ENCODE measurements around the gene EOMES.

The EOMES gene

GRCh38 chr3:27720899-27721716, 1.0 kb downstream of the EOMES start:
- peak in 1 of 5 experiments; percentile 53 for DNase-seq

DNA sequence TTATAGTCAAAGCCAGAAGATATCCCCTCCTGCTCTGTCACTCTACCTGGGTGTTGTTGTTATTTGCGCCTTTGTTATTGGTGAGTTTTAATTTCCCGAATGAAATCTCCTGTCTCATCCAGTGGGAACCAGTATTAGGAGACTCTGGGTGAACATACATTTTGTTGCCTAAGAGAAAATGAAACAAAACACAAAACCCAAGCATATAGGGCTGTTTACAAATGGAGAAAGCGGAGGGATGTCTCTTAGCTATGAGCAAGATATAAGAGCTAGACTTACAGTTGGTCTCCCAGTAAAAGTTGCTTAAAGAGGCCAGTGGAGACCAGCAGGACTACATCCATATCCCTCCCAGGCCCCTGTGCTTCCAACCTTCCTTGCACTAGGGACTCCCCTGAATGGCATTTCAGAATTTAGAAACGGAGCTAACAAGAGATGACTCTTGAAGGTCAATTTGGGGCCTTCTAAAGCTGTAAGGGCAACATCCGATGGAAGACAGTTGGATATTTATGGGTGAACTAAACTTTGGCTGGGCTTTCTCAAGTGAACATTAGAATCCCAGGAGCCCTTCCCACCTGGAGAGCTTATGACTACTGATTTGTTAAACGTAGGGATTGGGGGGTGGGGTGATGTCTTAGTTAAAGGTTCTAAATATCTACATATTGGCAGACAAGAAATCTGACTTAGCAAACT, 2.7 kb downstream of the EOMES start:
- DNase-seq, result no peak

- no peak for DNase-seq
Measured at GRCh38 chr3:27718459-27718858, 3.7 kb downstream of the EOMES start.

DNA sequence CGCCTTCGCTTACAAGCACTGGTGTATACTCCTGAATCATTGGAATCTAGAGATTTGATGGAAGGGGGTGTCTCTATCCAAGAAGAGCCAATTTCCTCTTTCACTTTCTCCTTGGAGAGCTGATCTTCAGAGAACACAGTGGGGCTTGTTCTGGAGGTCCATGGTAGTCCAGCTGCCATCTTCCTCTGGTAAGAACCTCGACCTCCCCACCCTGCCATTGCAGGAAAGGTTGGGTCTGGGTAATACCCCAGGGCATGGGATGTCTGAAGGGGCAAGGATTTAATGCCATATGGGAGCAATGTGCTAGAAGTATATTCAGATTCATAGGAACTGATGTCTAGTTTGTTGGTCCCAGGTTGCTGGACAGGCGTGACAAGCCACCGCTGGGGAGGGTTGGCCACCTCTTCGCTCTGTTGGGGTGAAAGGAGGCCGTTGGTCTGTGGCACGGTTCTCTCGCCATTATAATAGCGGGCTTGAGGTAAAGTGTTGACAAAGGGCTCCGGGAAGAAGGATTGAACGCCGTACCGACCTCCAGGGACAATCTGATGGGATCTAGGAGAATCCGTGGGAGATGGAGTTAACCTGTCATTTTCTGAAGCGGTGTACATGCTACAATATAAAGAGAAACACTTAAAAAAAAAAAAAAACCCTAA, 4.8 kb downstream of the EOMES start:
- no peak for DNase-seq

GRCh38 chr3:27716309-27716708, 5.8 kb downstream of the EOMES start:
- no peak for DNase-seq

GRCh38 chr3:27715863-27716262, 6.3 kb downstream of the EOMES start:
- no peak for DNase-seq

- no peak for DNase-seq
Measured at GRCh38 chr3:27715454-27715806, 6.7 kb downstream of the EOMES start.

DNA sequence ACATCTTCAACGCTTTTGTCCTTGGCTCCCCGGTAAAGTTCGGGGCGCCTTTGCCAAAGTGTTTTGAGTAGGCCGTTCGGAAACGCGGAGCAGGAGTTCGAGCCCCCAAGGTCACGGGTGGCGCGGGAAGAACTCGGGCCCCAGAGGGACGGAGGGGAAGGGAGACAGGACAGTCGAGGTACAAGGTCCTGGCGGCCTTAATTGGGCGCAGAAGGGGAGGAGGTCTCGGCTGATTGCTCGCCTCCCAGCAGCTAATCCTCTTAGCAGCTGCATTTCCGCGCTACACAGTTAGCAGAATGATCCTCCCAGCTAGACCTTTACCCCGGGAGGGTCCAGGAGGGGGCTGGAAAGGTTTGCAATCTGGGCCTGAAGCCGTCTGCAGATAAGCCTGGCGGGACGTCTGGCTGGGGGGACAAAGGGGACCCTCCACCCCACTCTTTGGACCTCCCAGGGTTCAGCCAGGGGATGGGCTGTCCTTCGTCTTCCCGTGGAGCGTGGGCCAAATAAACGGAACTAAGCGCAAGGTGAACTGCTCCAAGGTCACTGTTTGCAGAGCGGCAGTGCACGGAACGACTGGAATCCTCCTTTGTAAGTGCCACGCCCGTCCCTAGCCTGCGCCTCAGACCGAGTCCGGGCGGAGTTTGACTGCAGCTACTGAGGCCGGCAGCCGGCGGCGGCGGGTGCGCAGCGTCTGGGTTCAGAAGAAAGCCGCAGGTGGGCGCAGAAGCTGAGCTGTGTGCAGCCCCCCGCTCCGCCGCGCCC, 7.2 kb downstream of the EOMES start:
- no peak for DNase-seq

DNA sequence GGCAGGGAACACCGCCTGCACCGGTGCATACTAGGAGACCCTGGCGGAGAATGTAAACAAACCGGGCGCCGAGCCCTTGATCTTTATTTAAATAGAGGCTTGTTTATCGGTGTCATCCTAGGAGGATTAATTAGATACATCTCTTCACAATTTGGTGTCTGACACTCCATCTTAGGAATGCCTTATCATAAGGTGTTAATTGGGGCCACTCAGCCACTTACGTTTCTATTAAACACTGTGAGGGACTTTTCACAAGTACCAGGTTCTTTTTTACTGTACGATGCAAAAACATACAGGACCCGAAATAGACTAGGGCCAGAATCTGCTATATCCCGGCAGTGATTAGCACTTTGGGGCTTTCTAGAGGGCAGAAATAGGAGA, 8.0 kb downstream of the EOMES start:
- DNase-seq, result no peak

DNA sequence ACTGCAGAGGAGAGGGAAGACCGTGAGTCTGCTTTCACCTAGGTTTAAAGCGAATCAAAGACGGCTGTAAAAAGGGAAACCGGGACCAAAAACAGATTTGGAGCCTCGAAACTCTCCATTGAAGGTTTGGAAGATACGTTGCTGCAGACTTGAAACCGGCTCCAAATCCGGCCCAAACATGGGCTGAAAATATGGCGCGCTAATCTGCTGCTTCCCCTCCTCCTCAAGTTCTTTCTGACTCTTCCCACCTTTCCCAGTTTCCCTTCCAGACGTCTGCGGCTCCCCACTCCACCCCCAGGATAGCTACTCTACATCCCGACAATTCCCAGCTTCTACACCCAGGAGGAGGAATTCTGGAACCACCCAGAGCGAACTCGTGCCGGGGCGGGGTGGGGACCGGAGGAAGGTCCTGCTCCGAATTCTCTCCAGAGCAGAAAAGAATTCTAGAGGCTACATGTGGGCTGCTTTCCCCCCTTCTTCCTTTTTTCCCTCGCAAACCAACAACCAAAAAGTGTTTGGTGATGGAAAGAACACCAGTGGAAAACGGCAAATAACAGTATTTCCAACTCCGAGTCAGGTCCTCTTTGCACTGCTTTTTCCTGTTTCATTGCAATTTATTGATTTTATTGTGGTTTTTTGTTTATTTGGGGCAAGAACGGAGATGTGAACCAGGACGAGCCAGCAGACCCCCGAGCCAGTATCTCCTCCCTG, 8.5 kb downstream of the EOMES start:
- no peak for DNase-seq

GRCh38 chr3:27713078-27713423, 9.1 kb downstream of the EOMES start:
- DNase-seq, result no peak

- DNase-seq, result peak; percentile 51 to 92 (median 64)
Measured at GRCh38 chr3:27712136-27713077, 9.7 kb downstream of the EOMES start.

DNA sequence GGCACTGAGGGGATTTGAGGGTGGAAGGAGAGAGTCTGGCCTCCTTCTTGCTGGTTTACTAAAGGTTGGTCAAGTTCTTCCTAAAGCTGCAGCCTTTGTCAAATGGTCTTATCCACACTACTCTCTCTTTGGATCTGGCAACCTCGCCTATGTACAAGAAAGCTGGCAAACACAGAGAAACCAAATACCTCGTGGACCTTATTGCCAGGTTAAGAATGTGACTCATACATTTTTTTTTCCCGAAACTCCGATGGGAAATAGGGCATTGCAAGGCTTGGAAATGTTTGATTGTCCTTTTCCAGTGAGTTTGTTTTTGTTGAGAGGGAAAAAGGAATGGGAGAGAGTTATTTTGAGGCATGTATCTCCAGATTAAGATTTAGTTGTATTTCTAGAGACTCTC, 13.9 kb downstream of the EOMES start:
- DNase-seq, result no peak

GRCh38 chr3:27699067-27699466, 23.1 kb downstream of the EOMES start:
- DNase-seq, result no peak

- no peak for DNase-seq
Measured at GRCh38 chr3:27696906-27697305, 25.2 kb downstream of the EOMES start.

DNA sequence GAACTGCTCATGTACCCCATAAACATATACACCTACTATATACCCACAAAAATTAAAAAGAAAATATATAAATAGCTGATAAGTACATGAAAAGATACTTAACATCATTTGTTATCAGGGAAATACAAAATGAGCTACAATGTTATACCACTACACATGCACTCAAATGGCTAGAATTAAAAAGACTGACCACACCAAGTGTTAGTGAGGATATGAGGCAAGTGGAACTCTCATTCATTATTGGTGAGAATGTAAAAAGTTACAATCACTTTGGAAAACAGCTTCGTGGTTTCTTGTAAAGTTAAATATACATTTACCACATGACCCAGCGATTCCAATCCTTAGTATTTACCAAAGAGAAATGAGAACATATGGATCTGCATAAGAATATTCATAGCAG, 26.5 kb downstream of the EOMES start:
- DNase-seq, result no peak

DNA sequence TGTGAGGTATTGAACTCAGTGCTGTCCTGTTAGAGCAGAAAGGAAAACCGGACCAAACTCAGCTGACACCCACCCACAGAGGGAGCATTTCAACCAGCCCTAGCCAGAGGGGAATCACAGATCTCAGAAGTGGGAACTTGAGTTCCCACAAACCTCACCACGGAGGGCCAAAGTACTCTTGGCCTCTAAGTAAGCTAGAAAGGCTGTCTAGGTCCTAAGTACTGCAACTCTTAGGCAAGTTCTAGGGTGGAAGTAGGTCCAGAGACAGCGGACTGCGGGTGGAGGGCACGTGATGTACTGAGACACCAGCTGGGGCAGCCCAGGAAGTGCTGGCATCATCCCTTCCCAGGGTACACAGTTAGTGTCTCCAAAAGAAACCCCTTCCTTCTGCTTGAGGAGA, 34.1 kb downstream of the EOMES start:
- DNase-seq, result no peak

- DNase-seq, result no peak
Measured at GRCh38 chr3:27686642-27687041, 35.5 kb downstream of the EOMES start.

DNA sequence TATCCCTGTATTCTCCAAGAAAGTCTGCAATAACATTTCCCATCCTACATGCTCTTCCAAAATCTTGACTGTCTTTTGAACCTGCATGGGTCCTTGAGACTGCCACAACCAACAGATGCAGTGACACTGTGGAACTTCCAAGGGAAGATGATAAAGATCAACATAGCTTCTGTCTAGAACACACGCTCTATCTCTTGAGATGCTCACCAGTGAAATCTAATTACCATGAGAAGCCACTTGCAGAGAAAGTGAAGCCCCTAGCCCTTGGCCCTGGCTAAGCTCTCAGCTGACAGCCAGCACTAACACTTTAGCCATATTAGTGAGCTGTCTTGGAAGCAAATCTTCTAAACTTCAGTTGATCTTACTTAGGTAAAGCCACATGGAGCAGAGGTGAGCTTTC, 36.6 kb downstream of the EOMES start:
- DNase-seq, result peak in 1 of 5 experiments; percentile 25

DNA sequence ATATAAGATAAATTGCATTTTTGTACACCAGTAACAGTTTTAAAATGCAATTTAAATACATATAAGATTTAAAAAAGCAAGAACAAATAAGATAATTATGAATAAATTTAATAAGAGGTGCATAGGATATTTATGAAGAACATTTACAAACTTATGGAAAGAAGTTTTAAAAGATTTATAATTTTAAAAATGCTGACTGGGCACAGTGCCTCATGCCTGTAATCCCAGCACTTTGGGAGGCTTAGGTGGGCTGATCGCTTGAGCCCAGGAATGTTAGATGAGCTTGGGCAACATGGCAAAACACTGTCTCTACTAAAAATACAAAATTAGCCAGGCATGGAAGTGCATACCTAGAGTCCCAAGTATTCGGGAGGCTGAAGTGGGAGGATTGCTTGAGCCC, 37.8 kb downstream of the EOMES start:
- DNase-seq, result no peak

DNA sequence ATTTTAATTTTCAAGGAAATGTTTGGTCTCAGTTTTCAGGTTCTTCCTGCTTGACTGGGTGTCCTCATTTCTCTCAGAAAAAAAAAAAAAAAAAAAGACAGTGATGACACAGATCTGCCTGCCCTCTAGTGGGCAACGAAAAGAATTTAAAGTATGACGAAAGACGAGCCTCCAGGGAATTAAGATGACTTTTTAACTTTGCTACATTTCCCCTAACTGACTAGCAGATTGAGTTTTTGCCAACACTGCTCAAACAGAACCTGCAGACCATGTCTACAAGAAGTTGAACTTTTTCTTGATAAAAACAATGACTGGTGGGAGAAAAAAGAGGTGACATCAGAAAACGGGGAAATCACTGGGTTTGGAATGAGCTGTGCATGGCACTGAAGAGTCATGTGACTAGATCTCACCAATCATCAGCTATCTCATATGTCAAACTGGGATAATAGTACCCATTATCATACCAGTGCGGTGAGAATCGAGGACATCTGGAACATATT, 40.8 kb downstream of the EOMES start:
- DNase-seq, result peak in 3 of 5 experiments; percentile 15 to 88 (median 55)

Data from T-helper 2 cell (primary cell).